Tibial nerve (tissue), 4 donors: Measurements from ENCODE around the gene RCL1. TPM values are rescaled to one million over a fixed set of nuclear protein-coding genes. Genes with fewer than 3 reads are reported as not detected.
A peak's percentile ranks its signal among the peaks of the same experiment; 100 is the strongest.

Experiments
- DNase-seq, 2 donors: peaks; one replicate each; pipeline ENCODE4 v3.0.0-alpha.2; 2019; ENCODE audit warnings: low spot score in 2 of 2
- H3K27ac ChIP-seq, 4 donors: fragments of 200-600 bp; sonication (generic) in 3 of 4; one replicate each; pipeline ENCODE4 v1.5.1; 2017 to 2019; ENCODE audit warnings: mild to moderate bottlenecking in 1 of 4
- H3K27me3 ChIP-seq, 2 donors: fragments of 200-600 bp; sonication (generic) in 1 of 2; one replicate each; pipeline versions ENCODE4 v1.5.1 to v1.6.0; 2017 to 2019
- H3K36me3 ChIP-seq, 3 donors: fragments of 200-600 bp; sonication (generic); one replicate each; pipeline ENCODE4 v1.5.1; 2018 to 2019
- H3K4me1 ChIP-seq, 4 donors: fragments of 200-600 bp; sonication (generic) in 3 of 4; one replicate each; pipeline ENCODE4 v1.5.1; 2017 to 2019
- H3K4me3 ChIP-seq, 4 donors: fragments of 200-600 bp; sonication (generic) in 3 of 4; one replicate each; pipeline ENCODE4 v1.5.1; 2017 to 2019; ENCODE audit warnings: mild to moderate bottlenecking in 1 of 4, moderate library complexity in 1 of 4
- H3K9me3 ChIP-seq, 4 donors: fragments of 200-600 bp; sonication (generic) in 3 of 4; one replicate each; pipeline ENCODE4 v1.5.1; 2017 to 2019
- CTCF ChIP-seq, 5 experiments: fragments of 200-600 bp in 3 of 5; fragments of 450-650 bp in 2 of 5; sonication (generic) in 3 of 5; IDR thresholded peaks; one replicate each; pipeline ENCODE4 v1.5.1; 2016 to 2019; ENCODE audit warnings: antibody characterized with exemption in 5 of 5, mild to moderate bottlenecking in 3 of 5, moderate library complexity in 2 of 5
- EP300 ChIP-seq, 2 donors: sonication (generic); formaldehyde crosslinking; IDR thresholded peaks; one replicate each; pipeline ENCODE4 v1.6.1; 2017; ENCODE audit warnings: antibody characterized with exemption in 2 of 2, mild to moderate bottlenecking in 1 of 2
- POLR2A ChIP-seq, 2 donors: fragments of 450-650 bp; IDR thresholded peaks; one replicate each; pipeline ENCODE4 v1.6.1; 2017; ENCODE audit warnings: antibody characterized with exemption in 2 of 2, mild to moderate bottlenecking in 2 of 2, moderate library complexity in 2 of 2
- WGBS, 2 donors: methylation state at CpG; one replicate each; pipeline ENCODE4 v1.1.5; 2018; 5-methylcytosine and 5-hydroxymethylcytosine counted together
- total RNA-seq, 4 donors: library from RNA; depleted of rRNA; stranded (reverse); fragments of >200 nt; gene quantifications; one replicate each; pipeline ENCODE4 v1.1.0, GENCODE V29; 2016

The RCL1 gene
- total RNA-seq, 4 donors from 2014 or later = 54.8 to 85.3 (median 64.0) TPM

GRCh38 chr9:4849369-4849768, 56.6 kb downstream of the RCL1 start:
- peaks cover 0 to 20% (median 0%) of the 10 kb centered on the region in 4 donors for H3K4me1 ChIP-seq
- peaks cover 0 to 70% (median 2%) of the 10 kb centered on the region in 3 donors for H3K36me3 ChIP-seq
- no peaks in the 10 kb centered on the region for H3K9me3 ChIP-seq
- TF ChIP-seq CTCF (IDR thresholded peaks at IDR 0.05) (no peak), EP300 (IDR thresholded peaks at IDR 0.05) (no peak), POLR2A (IDR thresholded peaks at IDR 0.05) (no peak)
- no peak for DNase-seq
- H3K27ac ChIP-seq = peak overlapping the region in 1 of 4 donors; percentile 47
- H3K27me3 ChIP-seq = no peaks in the 10 kb centered on the region
- WGBS, 2 donors = 82 to 85% methylated on average over 5 of the region's 5 CpGs
- H3K4me3 ChIP-seq = no peak overlapping the region

- H3K4me1 ChIP-seq = peaks cover 0 to 29% (median 0%) of the 10 kb centered on the region in 4 donors
- H3K36me3 ChIP-seq = peaks cover 0 to 64% (median 2%) of the 10 kb centered on the region in 3 donors
Observed at GRCh38 chr9:4850603-4851310, 58.0 kb downstream of the RCL1 start.

GRCh38 chr9:4852419-4852818, 59.7 kb downstream of the RCL1 start:
- Histone ChIP-seq H3K4me3 (no peak overlapping the region), H3K4me1 (peaks cover 0 to 39% (median 0%) of the 10 kb centered on the region in 4 donors), H3K36me3 (peaks cover 0 to 65% (median 2%) of the 10 kb centered on the region in 3 donors), H3K9me3 (no peaks in the 10 kb centered on the region), H3K27ac (no peak overlapping the region), H3K27me3 (no peaks in the 10 kb centered on the region)
- TF ChIP-seq CTCF (IDR thresholded peaks at IDR 0.05) = no peak
- no peak for TF ChIP-seq EP300 (IDR thresholded peaks at IDR 0.05)
- no peak for TF ChIP-seq POLR2A (IDR thresholded peaks at IDR 0.05)
- DNase-seq = no peak
- WGBS, 2 donors = 95 to 97% methylated on average over 6 of the region's 6 CpGs

More at GRCh38 chr9:4850603-4851310, 58.0 kb downstream of the RCL1 start:
- Histone ChIP-seq H3K4me3 (no peak overlapping the region), H3K9me3 (no peaks in the 10 kb centered on the region), H3K27me3 (no peaks in the 10 kb centered on the region), H3K27ac (peak overlapping the region in 1 of 4 donors; percentile 67)
- TF ChIP-seq POLR2A (IDR thresholded peaks at IDR 0.05) (no peak), EP300 (IDR thresholded peaks at IDR 0.05) (peak in 1 of 2 donors; percentile 81)
- DNase-seq = peak; percentile 28 to 39
- 50 to 70% methylated on average over 9 of the region's 9 CpGs for WGBS, 2 donors

- 80 to 100% methylated on average over 1 of the region's 1 CpG for WGBS, 2 donors
- TF ChIP-seq CTCF (IDR thresholded peaks at IDR 0.05) (no peak), POLR2A (IDR thresholded peaks at IDR 0.05) (no peak), EP300 (IDR thresholded peaks at IDR 0.05) (no peak)
- peaks cover 0 to 72% (median 2%) of the 10 kb centered on the region in 3 donors for H3K36me3 ChIP-seq
- no peaks in the 10 kb centered on the region for H3K9me3 ChIP-seq
- no peak overlapping the region for H3K4me3 ChIP-seq
- peak overlapping the region in 2 of 4 donors; percentile 9 to 16 for H3K27ac ChIP-seq
- DNase-seq = no peak
- no peaks in the 10 kb centered on the region for H3K27me3 ChIP-seq
- peaks cover 0 to 39% (median 0%) of the 10 kb centered on the region in 4 donors for H3K4me1 ChIP-seq
Observed at GRCh38 chr9:4854265-4854590, 61.5 kb downstream of the RCL1 start.

GRCh38 chr9:4855841-4856240, 63.1 kb downstream of the RCL1 start:
- Histone ChIP-seq H3K9me3 (no peaks in the 10 kb centered on the region), H3K4me3 (no peak overlapping the region), H3K4me1 (peaks cover 0 to 35% (median 0%) of the 10 kb centered on the region in 4 donors), H3K27ac (peak overlapping the region in 2 of 4 donors; percentile 61 to 62), H3K27me3 (no peaks in the 10 kb centered on the region), H3K36me3 (peaks cover 2 to 82% (median 4%) of the 10 kb centered on the region in 3 donors)
- no peak for TF ChIP-seq EP300 (IDR thresholded peaks at IDR 0.05)
- peak in 1 of 2 donors; percentile 16 for DNase-seq
- WGBS, 2 donors = 57 to 62% methylated on average over 2 of the region's 2 CpGs

- Histone ChIP-seq H3K4me3 (no peak overlapping the region), H3K9me3 (no peaks in the 10 kb centered on the region), H3K27me3 (no peaks in the 10 kb centered on the region), H3K27ac (no peak overlapping the region), H3K4me1 (peaks cover 0 to 28% (median 0%) of the 10 kb centered on the region in 4 donors), H3K36me3 (peaks cover under 1 to 82% (median 4%) of the 10 kb centered on the region in 3 donors)
- DNase-seq = no peak
- WGBS, 2 donors = 51% methylated on average over 8 of the region's 8 CpGs
- TF ChIP-seq CTCF (IDR thresholded peaks at IDR 0.05) (no peak), EP300 (IDR thresholded peaks at IDR 0.05) (no peak), POLR2A (IDR thresholded peaks at IDR 0.05) (no peak)
Observed at GRCh38 chr9:4857163-4857810, 64.5 kb downstream of the RCL1 start.
